OCI-LY7 (cell line): ENCODE measurements around the gene DDX50.
"Not testable (repeated sequence)": the region's sequence is repeated elsewhere in the genome, so short reads cannot be mapped to it uniquely, and the experiment has no call there.

Experiments
- CTCF ChIP-seq: fragments of 200-600 bp; sonication (generic); conservative IDR thresholded peaks from 2 replicates; pipeline ENCODE4 v1.5.1; 2014; ENCODE audit warnings: mild to moderate bottlenecking, antibody characterized with exemption, low read length, moderate library complexity, mixed read lengths
- EZH2phosphoT487 ChIP-seq: fragments of 200-600 bp; sonication (generic); IDR thresholded peaks from 2 replicates; pipeline ENCODE4 v1.6.1; 2018; ENCODE audit warnings: low read depth, borderline replicate concordance, mild to moderate bottlenecking, mixed run types, antibody characterized with exemption, low read length, moderate library complexity, mixed read lengths

- not testable (repeated sequence) for TF ChIP-seq CTCF, EZH2phosphoT487
Observed at GRCh38 chr10:68975936-68976473, 74.9 kb downstream of the DDX50 start.
